ENCODE data around the gene CCDC159. TPM values are rescaled to one million over a fixed set of nuclear protein-coding genes. Genes with fewer than 3 reads are reported as not detected.

Gene CCDC159
- polyA plus RNA-seq, 1 donor (not counting 4 experiments of a cell fraction or from before 2014, with no cell fraction given): 6.4 TPM

DNA sequence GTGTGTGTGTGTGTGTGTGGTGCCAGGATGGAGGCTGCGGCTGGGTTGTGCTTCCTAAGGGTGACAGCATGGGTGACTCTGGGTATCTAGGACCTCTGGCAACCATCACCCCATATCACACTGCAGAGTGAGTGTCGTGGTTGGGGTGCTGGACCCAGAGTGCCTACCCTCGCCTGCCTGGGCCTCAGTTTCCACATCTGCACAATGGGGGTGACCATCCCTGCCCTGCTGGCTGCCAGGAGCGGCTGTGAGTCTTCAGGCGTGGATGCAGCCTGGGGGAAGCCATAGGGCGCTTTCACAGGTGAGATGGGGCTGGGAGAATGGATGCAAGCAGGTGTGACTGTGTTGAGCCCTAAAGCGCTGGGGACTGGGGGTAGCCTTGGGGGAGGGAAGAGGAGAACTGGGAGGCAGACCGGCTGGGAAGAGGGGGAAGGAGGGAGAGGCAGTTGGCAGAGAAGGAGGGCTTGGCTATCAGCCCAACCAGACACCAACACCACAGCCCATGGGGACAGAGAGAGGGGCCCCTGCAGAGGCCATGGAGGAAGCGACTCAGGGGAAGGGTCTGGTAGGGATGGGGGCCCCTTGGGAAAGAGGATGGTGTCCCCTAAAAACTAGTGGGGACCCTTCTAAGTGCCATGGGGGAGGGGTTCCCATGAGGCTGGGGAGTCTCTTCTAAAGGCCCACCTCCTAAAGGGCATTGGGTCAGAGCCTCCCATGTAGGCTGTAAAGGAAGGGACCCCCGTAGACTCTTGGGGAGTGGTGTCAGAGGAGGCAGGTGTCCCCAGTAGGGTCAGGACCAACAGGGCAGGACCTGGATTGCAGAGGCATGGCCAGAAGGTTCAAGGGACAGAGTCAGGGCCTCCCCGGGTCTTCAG lies 10.6 kb downstream of the CCDC159 start:
- Histone ChIP-seq H3K9me3 (ENCODE audit: control insufficient read depth, low read depth, low read length) (no peaks in the 10 kb centered on the region), H3K4me1 (ENCODE audit: control insufficient read depth, extremely low read depth, insufficient read depth, low read length) (peaks cover 12% of the 10 kb centered on the region), H3K4me2 (ENCODE audit: control insufficient read depth, extremely low read depth, insufficient read depth, low read depth, low read length) (no peak overlapping the region), H3K36me3 (ENCODE audit: control insufficient read depth in 2 of 2, extremely low read depth in 1 of 2, insufficient read depth in 2 of 2, low read length in 2 of 2) (no peaks in the 10 kb centered on the region), H3K9me1 (ENCODE audit: control insufficient read depth, extremely low read depth, insufficient read depth, low read length) (peaks cover 2% of the 10 kb centered on the region), H2AFZ (ENCODE audit: control insufficient read depth, low read length) (no peak overlapping the region), H3K79me2 (ENCODE audit: control insufficient read depth, insufficient read depth, low read length) (no peaks in the 10 kb centered on the region), H4K20me1 (ENCODE audit: control insufficient read depth, extremely low read depth, insufficient read depth, low read length) (no peaks in the 10 kb centered on the region), H3K27me3 (ENCODE audit: control insufficient read depth, extremely low read depth, insufficient read depth, low read length) (no peaks in the 10 kb centered on the region), H3K9ac (ENCODE audit: control insufficient read depth, extremely low read depth, insufficient read depth, low read length) (no peak overlapping the region), H3K4me3 (ENCODE audit: control insufficient read depth in 2 of 3, extremely low read depth in 1 of 3, insufficient read depth in 2 of 3, low read depth in 1 of 3, low read length in 3 of 3) (no peak overlapping the region), H3K27ac (ENCODE audit: control insufficient read depth, insufficient read depth, low read length) (no peak overlapping the region)
- FAIRE-seq: no peak
- dilution Hi-C loops (cut with MboI; ENCODE audit: extremely low pct_ligation_motif_present, low sequenced_read_pairs): no loop called here
- no peak for DNase-seq (ENCODE audit: low read depth, low spot score)
- TF ChIP-seq EZH2 (IDR thresholded peaks at IDR 0.05; ENCODE audit: low read length): no peak
- TF ChIP-seq, protein P1, sequence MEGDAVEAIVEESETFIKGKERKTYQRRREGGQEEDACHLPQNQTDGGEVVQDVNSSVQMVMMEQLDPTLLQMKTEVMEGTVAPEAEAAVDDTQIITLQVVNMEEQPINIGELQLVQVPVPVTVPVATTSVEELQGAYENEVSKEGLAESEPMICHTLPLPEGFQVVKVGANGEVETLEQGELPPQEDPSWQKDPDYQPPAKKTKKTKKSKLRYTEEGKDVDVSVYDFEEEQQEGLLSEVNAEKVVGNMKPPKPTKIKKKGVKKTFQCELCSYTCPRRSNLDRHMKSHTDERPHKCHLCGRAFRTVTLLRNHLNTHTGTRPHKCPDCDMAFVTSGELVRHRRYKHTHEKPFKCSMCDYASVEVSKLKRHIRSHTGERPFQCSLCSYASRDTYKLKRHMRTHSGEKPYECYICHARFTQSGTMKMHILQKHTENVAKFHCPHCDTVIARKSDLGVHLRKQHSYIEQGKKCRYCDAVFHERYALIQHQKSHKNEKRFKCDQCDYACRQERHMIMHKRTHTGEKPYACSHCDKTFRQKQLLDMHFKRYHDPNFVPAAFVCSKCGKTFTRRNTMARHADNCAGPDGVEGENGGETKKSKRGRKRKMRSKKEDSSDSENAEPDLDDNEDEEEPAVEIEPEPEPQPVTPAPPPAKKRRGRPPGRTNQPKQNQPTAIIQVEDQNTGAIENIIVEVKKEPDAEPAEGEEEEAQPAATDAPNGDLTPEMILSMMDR (optimal IDR thresholded peaks at IDR 0.05 in 1 of 3, IDR thresholded peaks at IDR 0.05 in 1 of 3, conservative IDR thresholded peaks at IDR 0.05 in 1 of 3; ENCODE audit: extremely low read depth in 1 of 3, insufficient read depth in 2 of 3, low read length in 3 of 3): no peak

DNA sequence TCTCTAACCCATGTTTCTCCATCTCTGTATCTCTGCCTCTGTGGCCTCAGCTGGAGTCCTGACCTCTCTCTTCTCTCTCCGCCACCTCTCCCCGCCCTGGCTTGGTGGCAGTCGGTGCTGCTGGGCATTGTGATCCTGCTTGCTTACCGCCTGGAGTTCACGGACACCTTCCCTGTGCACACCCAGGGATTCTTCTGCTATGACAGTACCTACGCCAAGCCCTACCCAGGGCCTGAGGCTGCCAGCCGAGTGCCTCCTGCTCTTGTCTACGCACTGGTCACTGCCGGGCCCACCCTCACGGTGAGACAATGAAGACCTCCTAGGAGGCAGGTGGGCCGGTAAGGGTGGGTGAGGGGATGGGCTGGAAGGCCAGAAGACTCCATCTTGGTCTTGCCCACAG lies 13.1 kb downstream of the CCDC159 start:
- Histone ChIP-seq H3K27me3 (ENCODE audit: control insufficient read depth, extremely low read depth, insufficient read depth, low read length) (no peaks in the 10 kb centered on the region), H3K79me2 (ENCODE audit: control insufficient read depth, insufficient read depth, low read length) (no peaks in the 10 kb centered on the region), H3K4me3 (ENCODE audit: control insufficient read depth in 2 of 3, extremely low read depth in 1 of 3, insufficient read depth in 2 of 3, low read depth in 1 of 3, low read length in 3 of 3) (no peak overlapping the region), H3K36me3 (ENCODE audit: control insufficient read depth in 2 of 2, extremely low read depth in 1 of 2, insufficient read depth in 2 of 2, low read length in 2 of 2) (peaks cover 0 to 3% of the 10 kb centered on the region in 2 experiments), H2AFZ (ENCODE audit: control insufficient read depth, low read length) (no peak overlapping the region), H3K9me3 (ENCODE audit: control insufficient read depth, low read depth, low read length) (no peaks in the 10 kb centered on the region), H4K20me1 (ENCODE audit: control insufficient read depth, extremely low read depth, insufficient read depth, low read length) (no peaks in the 10 kb centered on the region), H3K4me1 (ENCODE audit: control insufficient read depth, extremely low read depth, insufficient read depth, low read length) (peaks cover 12% of the 10 kb centered on the region), H3K27ac (ENCODE audit: control insufficient read depth, insufficient read depth, low read length) (no peak overlapping the region), H3K9me1 (ENCODE audit: control insufficient read depth, extremely low read depth, insufficient read depth, low read length) (peaks cover 2% of the 10 kb centered on the region), H3K4me2 (ENCODE audit: control insufficient read depth, extremely low read depth, insufficient read depth, low read depth, low read length) (no peak overlapping the region), H3K9ac (ENCODE audit: control insufficient read depth, extremely low read depth, insufficient read depth, low read length) (no peak overlapping the region)
- no peak for DNase-seq (ENCODE audit: low read depth, low spot score)
- dilution Hi-C loops (cut with MboI; ENCODE audit: extremely low pct_ligation_motif_present, low sequenced_read_pairs): no loop called here
- no peak for TF ChIP-seq EZH2 (IDR thresholded peaks at IDR 0.05; ENCODE audit: low read length)
- TF ChIP-seq, protein P1 (optimal IDR thresholded peaks at IDR 0.05 in 1 of 3, IDR thresholded peaks at IDR 0.05 in 1 of 3, conservative IDR thresholded peaks at IDR 0.05 in 1 of 3; ENCODE audit: extremely low read depth in 1 of 3, insufficient read depth in 2 of 3, low read length in 3 of 3): no peak
- no peak for FAIRE-seq

Measured in keratinocyte (primary cell).